SK-N-SH (cell line): ENCODE measurements around the gene POLR1A.

ENCODE experiments used
- EP300 ChIP-seq, 2 experiments: IDR thresholded peaks; 2 replicates each; pipeline versions ENCODE4 v1.4.0 to v1.6.1; 2012; ENCODE audit warnings: borderline replicate concordance in 1 of 2, low read depth in 1 of 2, low read length in 1 of 2
- NRF1 ChIP-seq: IDR thresholded peaks from 2 replicates; pipeline ENCODE4 v1.6.1; 2012; ENCODE audit warnings: low read depth, mild to moderate bottlenecking, low read length
- POLR2AphosphoS5 ChIP-seq: IDR thresholded peaks from 2 replicates; pipeline ENCODE4 v1.6.1; 2012; ENCODE audit warnings: low read depth, low read length
- RAD21 ChIP-seq: IDR thresholded peaks from 2 replicates; pipeline ENCODE4 v1.6.1; 2012; ENCODE audit warnings: mild to moderate bottlenecking, low read length
- TEAD4 ChIP-seq: IDR thresholded peaks from 2 replicates; pipeline ENCODE4 v1.4.0; 2012; ENCODE audit warnings: mild to moderate bottlenecking, borderline replicate concordance; ENCODE audit not compliant: insufficient read depth
- YY1 ChIP-seq: IDR thresholded peaks from 2 replicates; pipeline ENCODE4 v1.4.0; 2012; ENCODE audit warnings: low read depth, mild to moderate bottlenecking
- TF ChIP-seq, protein P1 (sequence below): fragments of 200-600 bp; sonication (generic); IDR thresholded peaks from 2 replicates; pipeline ENCODE4 v1.6.1; 2017; ENCODE audit warnings: antibody characterized with exemption, mild to moderate bottlenecking, moderate library complexity
- TF ChIP-seq, protein P2 (sequence below): IDR thresholded peaks from 2 replicates; pipeline ENCODE4 v1.4.0; 2012; ENCODE audit warnings: low read depth, borderline replicate concordance
- TF ChIP-seq, protein P3 (sequence below): IDR thresholded peaks from 2 replicates; pipeline ENCODE4 v1.4.0; 2012; ENCODE audit warnings: low read depth

DNA sequence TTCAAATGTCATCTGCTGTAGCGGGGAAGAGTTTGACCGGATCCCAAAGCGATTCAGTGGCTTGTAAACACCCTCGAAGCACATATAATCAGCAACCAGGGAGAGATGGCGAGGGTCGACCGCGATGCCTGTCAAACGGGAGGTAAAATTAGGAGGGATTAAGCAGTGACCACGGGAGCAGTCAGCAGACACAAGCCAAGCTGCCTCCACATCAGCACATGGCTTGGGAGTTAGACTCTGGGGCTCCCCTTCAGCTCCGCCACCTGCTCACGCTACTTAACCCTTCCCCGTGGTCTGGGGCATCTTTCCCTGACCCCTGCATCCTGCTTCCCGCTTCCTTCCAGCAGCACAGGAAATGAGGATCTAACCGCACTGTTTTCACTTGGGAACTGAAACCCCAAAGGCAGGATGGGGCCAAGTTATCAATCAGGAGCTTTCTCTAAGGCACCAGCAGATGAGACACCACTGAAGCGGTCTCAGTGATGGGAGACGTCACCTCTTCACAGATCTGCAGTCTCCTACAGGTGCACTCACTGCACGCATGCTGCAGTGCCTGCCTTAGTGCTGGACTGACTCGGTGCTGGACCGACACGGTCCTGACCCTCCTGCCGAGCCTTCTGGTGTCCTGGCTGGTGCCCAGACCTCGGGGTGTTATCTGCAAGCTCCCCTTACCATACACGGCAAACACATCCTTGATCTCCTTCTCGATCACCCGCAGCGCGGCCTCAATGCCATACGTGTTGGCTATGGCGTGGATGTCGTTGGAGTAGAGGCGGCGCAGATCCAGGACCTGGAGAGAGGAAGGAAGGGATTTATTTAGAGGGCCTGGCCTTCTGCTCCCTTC lies 77.5 kb downstream of the POLR1A start:
- TF ChIP-seq, protein P1, sequence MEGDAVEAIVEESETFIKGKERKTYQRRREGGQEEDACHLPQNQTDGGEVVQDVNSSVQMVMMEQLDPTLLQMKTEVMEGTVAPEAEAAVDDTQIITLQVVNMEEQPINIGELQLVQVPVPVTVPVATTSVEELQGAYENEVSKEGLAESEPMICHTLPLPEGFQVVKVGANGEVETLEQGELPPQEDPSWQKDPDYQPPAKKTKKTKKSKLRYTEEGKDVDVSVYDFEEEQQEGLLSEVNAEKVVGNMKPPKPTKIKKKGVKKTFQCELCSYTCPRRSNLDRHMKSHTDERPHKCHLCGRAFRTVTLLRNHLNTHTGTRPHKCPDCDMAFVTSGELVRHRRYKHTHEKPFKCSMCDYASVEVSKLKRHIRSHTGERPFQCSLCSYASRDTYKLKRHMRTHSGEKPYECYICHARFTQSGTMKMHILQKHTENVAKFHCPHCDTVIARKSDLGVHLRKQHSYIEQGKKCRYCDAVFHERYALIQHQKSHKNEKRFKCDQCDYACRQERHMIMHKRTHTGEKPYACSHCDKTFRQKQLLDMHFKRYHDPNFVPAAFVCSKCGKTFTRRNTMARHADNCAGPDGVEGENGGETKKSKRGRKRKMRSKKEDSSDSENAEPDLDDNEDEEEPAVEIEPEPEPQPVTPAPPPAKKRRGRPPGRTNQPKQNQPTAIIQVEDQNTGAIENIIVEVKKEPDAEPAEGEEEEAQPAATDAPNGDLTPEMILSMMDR: no peak
- TF ChIP-seq, protein P2, sequence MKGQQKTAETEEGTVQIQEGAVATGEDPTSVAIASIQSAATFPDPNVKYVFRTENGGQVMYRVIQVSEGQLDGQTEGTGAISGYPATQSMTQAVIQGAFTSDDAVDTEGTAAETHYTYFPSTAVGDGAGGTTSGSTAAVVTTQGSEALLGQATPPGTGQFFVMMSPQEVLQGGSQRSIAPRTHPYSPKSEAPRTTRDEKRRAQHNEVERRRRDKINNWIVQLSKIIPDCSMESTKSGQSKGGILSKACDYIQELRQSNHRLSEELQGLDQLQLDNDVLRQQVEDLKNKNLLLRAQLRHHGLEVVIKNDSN: no peak
- no peak for TF ChIP-seq POLR2AphosphoS5
- TF ChIP-seq, protein P3, sequence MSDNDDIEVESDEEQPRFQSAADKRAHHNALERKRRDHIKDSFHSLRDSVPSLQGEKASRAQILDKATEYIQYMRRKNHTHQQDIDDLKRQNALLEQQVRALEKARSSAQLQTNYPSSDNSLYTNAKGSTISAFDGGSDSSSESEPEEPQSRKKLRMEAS: no peak
- TF ChIP-seq EP300 (IDR thresholded peaks at IDR 0.05; ENCODE audit: borderline replicate concordance in 1 of 2, low read depth in 1 of 2, low read length in 1 of 2): no peak
- no peak for TF ChIP-seq RAD21
- no peak for TF ChIP-seq YY1
- no peak for TF ChIP-seq TEAD4
- no peak for TF ChIP-seq NRF1
